K562 (cell line): ENCODE results near the gene CNNM2. TPM values are rescaled to one million over a fixed set of nuclear protein-coding genes. Genes with fewer than 3 reads are reported as not detected.
A peak's percentile ranks its signal among the peaks of the same experiment; 100 is the strongest.

Experiments
- CLOCK ChIP-seq: fragments of 250-450 bp; sonication (Bioruptor Pico); IDR thresholded peaks from 2 replicates; pipeline ENCODE4 v1.4.0; 2020; ENCODE audit warnings: mild to moderate bottlenecking, moderate library complexity, borderline replicate concordance
- GABPA ChIP-seq: fragments of 200-800 bp; sonication (Bioruptor generic); conservative IDR thresholded peaks from 2 replicates; pipeline ENCODE4 v1.6.1; 2016; ENCODE audit warnings: low read depth, missing genetic modification characterization, missing compliant biosample characterization
- HDAC2 ChIP-seq: fragments of 450-650 bp; IDR thresholded peaks from 2 replicates; pipeline ENCODE4 v1.6.1; 2016; ENCODE audit warnings: mild to moderate bottlenecking
- KLF13 ChIP-seq: fragments of 450-650 bp; IDR thresholded peaks from 2 replicates; pipeline ENCODE4 v1.6.1; 2016; ENCODE audit warnings: missing genetic modification characterization, low read depth, mild to moderate bottlenecking, missing compliant biosample characterization, moderate library complexity, borderline replicate concordance
- L3MBTL2 ChIP-seq: fragments of 450-650 bp; IDR thresholded peaks from 2 replicates; pipeline ENCODE4 v1.6.1; 2016; ENCODE audit warnings: mild to moderate bottlenecking, moderate library complexity
- MXI1 ChIP-seq: IDR thresholded peaks from 2 replicates; pipeline ENCODE4 v1.6.1; 2011; ENCODE audit warnings: low read depth, mild to moderate bottlenecking, improper control_type of control experiment, low read length
- NCOR1 ChIP-seq: fragments of 450-650 bp; IDR thresholded peaks from 2 replicates; pipeline ENCODE4 v1.6.1; 2016; ENCODE audit warnings: mild to moderate bottlenecking, moderate library complexity
- PKNOX1 ChIP-seq: fragments of 450-650 bp; IDR thresholded peaks from 2 replicates; pipeline ENCODE4 v1.6.1; 2016
- POLR2AphosphoS5 ChIP-seq: IDR thresholded peaks from 2 replicates; pipeline ENCODE4 v1.6.1; 2011; ENCODE audit warnings: mild to moderate bottlenecking, low read depth, low read length, moderate library complexity; ENCODE audit not compliant: control insufficient read depth, insufficient read depth
- PTBP1 ChIP-seq: fragments of 200-400 bp; formaldehyde crosslinking; IDR thresholded peaks from 2 replicates; pipeline ENCODE4 v1.6.1; 2017; ENCODE audit warnings: low read depth, low read length
- RBBP5 ChIP-seq: fragments of 200-600 bp; sonication (generic); IDR thresholded peaks from 2 replicates; pipeline ENCODE4 v1.6.1; 2012; ENCODE audit warnings: borderline replicate concordance, mild to moderate bottlenecking, low read length, control low read depth, inconsistent platforms; ENCODE audit not compliant: insufficient read depth, poor library complexity, severe bottlenecking
- STAT5A ChIP-seq: IDR thresholded peaks from 2 replicates; pipeline ENCODE4 v1.6.1; 2012; ENCODE audit warnings: low read length, inconsistent platforms, borderline replicate concordance
- TAF9B ChIP-seq: fragments of 450-650 bp; IDR thresholded peaks from 2 replicates; pipeline ENCODE4 v1.6.1; 2018; ENCODE audit warnings: mild to moderate bottlenecking; ENCODE audit not compliant: partially characterized antibody
- TBP ChIP-seq: optimal IDR thresholded peaks from 2 replicates; pipeline ENCODE3; 2011; ENCODE audit warnings: low read depth, low read length, improper control_type of control experiment
- VEZF1 ChIP-seq: fragments of 200-800 bp; sonication (Bioruptor generic); IDR thresholded peaks from 2 replicates; pipeline ENCODE4 v1.6.1; 2017; ENCODE audit warnings: missing genetic modification characterization, missing compliant biosample characterization
- ZNF316 ChIP-seq: fragments of 450-650 bp; IDR thresholded peaks from 2 replicates; pipeline ENCODE4 v1.6.1; 2016
- ZNF384 ChIP-seq: IDR thresholded peaks from 2 replicates; pipeline ENCODE4 v1.6.1; 2012; ENCODE audit warnings: low read depth, low read length, improper control_type of control experiment
- polyA plus RNA-seq, 8 experiments: library from polyadenylated mRNA; depleted of rRNA in 4 of 8; stranded (reverse) in 5 of 8; unstranded in 3 of 8; fragments of >200 nt; fragmentation: Nextera tagmentation in 2 of 8; fragmentation: Illumina TruSeq in 1 of 8; extraction: Ambion mirVana in 2 of 8; extraction: Trizol in 1 of 8; gene quantifications; 2 replicates each; pipeline versions ENCODE4 v1.2.1 to v1.2.3, GENCODE V29; 2011 to 2014; ENCODE audit warnings: inconsistent platforms in 1 of 8, missing spikeins in 1 of 8
- total RNA-seq, 7 experiments: library from RNA; depleted of rRNA in 6 of 7; stranded (reverse); fragments of >200 nt in 6 of 7; fragmentation: Illumina TruSeq in 2 of 7; extraction: Trizol in 2 of 7; gene quantifications; 2 replicates each; pipeline versions ENCODE4 v1.2.1 to v1.2.3, GENCODE V29; 2011 to 2021; ENCODE audit warnings: low replicate concordance in 1 of 7
- TF ChIP-seq, protein P1 (sequence below), 2 experiments: IDR thresholded peaks; 2 replicates each; pipeline ENCODE4 v1.6.1; 2011; ENCODE audit warnings: borderline replicate concordance in 1 of 2, control low read depth in 1 of 2, low read depth in 1 of 2, low read length in 1 of 2, mild to moderate bottlenecking in 1 of 2, mixed read lengths in 1 of 2, moderate library complexity in 1 of 2; ENCODE audit not compliant: insufficient read depth in 1 of 2, insufficient read length in 1 of 2, poor library complexity in 1 of 2, severe bottlenecking in 1 of 2; ENCODE audit errors: extremely low read depth in 1 of 2
- TF ChIP-seq, protein P2 (sequence below): conservative IDR thresholded peaks from 2 replicates; pipeline ENCODE4 v1.6.1; 2011; ENCODE audit warnings: low read depth, mild to moderate bottlenecking, low read length; ENCODE audit not compliant: control insufficient read depth

CNNM2 gene
- total and polyA plus RNA-seq, 9 of the 15 experiments (the other 6 are each of a cell fraction or from before 2014, with no cell fraction given) = 0.21 to 5.0 (median 1.3) TPM

- TF ChIP-seq NCOR1 = no peak
- TF ChIP-seq, protein P1, sequence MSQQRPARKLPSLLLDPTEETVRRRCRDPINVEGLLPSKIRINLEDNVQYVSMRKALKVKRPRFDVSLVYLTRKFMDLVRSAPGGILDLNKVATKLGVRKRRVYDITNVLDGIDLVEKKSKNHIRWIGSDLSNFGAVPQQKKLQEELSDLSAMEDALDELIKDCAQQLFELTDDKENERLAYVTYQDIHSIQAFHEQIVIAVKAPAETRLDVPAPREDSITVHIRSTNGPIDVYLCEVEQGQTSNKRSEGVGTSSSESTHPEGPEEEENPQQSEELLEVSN (IDR thresholded peaks at IDR 0.05; ENCODE audit: borderline replicate concordance in 1 of 2, extremely low read depth in 1 of 2, insufficient read depth in 1 of 2, insufficient read length in 1 of 2, low read depth in 1 of 2, low read length in 1 of 2, poor library complexity in 1 of 2, severe bottlenecking in 1 of 2) = peak; percentile 76 to 78
- TF ChIP-seq, protein P2, sequence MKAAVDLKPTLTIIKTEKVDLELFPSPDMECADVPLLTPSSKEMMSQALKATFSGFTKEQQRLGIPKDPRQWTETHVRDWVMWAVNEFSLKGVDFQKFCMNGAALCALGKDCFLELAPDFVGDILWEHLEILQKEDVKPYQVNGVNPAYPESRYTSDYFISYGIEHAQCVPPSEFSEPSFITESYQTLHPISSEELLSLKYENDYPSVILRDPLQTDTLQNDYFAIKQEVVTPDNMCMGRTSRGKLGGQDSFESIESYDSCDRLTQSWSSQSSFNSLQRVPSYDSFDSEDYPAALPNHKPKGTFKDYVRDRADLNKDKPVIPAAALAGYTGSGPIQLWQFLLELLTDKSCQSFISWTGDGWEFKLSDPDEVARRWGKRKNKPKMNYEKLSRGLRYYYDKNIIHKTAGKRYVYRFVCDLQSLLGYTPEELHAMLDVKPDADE = 0 out of 2 replicates have a peak, but pooled peaks have one; percentile 59
- no peak for TF ChIP-seq PTBP1
- peak; percentile 35; the same call in 1 of the 2 replicates for TF ChIP-seq MXI1
- TF ChIP-seq POLR2AphosphoS5 = peak; percentile 44; the same call in 1 of the 2 replicates
- peak; percentile 99 for TF ChIP-seq PKNOX1
- peak; percentile 4; the same call in 1 of the 2 replicates for TF ChIP-seq GABPA (tag)
- no peak for TF ChIP-seq STAT5A
- no peak for TF ChIP-seq ZNF316
- no peak for TF ChIP-seq HDAC2
- TF ChIP-seq CLOCK (CRISPR knock-in tag) = no peak
- no peak for TF ChIP-seq KLF13 (tag)
- TF ChIP-seq TBP = peak; percentile 84
- peak; percentile 71 for TF ChIP-seq VEZF1
- peak; percentile 89 for TF ChIP-seq RBBP5
- peak; percentile 97 for TF ChIP-seq L3MBTL2
- TF ChIP-seq TAF9B = peak; percentile 23
- TF ChIP-seq ZNF384 = no peak
Observed at GRCh38 chr10:102917962-102918816, at the start of gene CNNM2 (continued).
